Activated CD4-positive, alpha-beta T cell treated with anti-CD3 and anti-CD28 coated beads, Interleukin-2, amount 50 U/mL, for 48 hours (primary cell): ENCODE measurements around the gene DGKG.

Source experiments
- DNase-seq, 2 experiments: peaks; one replicate each; pipeline ENCODE4 v3.0.0-alpha.2; 2020

DGKG gene

DNA sequence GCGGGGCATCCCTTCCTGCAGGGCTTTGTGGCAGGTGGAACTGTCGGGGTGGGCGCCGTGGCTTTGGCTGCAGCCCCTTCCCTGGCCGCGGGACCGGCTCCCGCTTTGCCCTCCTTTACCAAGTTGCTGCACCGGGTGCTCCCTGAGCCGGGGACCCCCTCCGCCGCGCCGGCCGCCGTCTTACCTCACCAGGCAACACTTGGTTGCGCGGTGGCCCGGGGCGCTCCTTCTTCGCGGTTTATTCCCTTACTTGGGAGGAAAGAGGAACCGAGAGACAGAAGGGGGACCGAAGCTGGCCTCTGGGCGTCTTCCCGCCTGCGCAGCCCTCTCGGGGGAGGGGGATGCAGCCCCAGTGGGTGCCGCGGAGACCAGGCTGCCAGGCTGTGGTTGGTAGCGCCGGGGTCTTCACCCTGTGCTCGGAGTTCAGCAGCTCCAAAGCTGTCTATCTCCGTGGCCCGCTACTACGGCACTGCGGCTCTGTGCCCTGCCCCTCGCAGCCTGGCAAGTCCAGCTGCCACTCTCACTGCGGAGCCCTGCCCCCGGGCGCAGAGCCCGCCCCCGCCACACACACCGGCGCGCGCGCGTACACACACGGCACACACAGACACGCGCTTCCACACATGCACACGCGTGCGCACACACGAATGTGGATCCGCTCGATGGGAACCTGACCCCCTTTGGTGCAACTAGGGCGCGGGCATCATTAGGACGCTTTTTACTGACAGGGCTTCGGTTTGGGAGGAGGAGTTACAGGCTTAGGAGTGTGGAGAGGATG lies at the start of gene DGKG:
Gene DGKG (minus strand): TSS at position 473 of the 775 bp plus-strand sequence. CDS start 41,775 bp downstream, outside the sequence.
- peak; percentile 25 to 47 for DNase-seq

DNA sequence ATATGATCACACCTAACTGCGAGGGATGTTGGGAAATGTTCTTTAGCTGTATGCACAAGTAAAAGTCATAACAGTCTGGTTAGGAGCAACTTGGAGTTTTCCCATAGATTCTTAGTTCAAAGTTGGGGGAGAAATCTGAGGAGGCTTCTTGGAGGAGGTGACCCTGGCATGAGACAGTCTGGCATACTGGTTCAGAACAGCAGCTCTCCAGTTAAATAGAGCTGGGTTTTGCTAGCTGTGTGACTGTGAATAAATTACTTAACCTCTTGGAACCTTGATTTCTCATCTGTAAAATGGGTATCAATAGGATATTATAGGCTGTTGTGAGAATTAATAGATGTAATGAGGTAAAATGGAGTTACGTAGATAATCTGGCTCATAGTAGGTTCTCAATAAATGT lies 49.1 kb upstream of the DGKG start:
- DNase-seq = no peak

DNA sequence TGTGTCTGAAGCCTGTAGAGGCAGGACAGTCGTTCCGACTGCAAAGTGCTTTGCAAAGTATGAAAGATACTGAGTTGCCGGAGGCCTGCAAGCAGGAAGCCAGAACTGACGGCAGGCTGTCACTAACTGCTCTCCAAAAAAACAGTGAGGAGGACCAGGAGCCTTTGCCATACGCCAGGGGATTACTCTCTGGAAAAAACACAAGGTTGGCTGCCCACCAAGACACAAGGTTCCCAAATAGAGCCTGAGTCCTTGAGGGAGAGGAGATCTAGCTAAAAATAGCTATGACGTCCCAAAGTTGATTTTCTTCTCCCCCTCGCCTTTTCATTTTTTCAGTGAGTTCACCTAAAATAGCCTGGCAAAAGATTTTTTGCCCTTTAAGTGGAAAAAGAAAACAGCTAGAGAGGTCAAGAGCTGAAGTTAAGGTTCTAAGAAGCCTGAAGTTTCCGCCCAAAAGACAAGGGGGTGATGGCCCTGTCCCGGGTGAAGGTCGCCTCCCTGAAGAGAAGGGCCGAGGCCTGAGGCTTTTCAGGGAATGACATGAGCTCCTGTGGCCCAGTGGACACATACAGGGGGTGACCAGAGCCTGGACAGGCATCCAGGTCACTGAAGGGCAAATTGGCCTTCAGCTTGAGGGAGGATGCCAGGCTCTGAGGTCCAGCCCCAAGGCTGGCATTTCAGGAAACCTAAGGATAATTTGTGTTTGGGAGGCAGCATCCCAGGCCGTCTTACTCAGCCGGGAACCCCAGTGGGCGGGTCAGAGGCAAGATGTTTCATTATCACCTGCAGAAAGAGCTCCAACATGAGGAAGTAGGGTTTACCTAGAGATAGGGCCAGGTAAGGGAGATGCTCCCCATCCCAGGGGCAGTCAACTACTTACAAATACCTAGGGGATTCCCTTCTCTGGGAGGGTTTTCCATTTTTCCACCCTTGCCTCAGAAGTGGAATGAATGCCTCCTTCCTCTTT lies 44.9 kb upstream of the DGKG start:
- DNase-seq = no peak

DNA sequence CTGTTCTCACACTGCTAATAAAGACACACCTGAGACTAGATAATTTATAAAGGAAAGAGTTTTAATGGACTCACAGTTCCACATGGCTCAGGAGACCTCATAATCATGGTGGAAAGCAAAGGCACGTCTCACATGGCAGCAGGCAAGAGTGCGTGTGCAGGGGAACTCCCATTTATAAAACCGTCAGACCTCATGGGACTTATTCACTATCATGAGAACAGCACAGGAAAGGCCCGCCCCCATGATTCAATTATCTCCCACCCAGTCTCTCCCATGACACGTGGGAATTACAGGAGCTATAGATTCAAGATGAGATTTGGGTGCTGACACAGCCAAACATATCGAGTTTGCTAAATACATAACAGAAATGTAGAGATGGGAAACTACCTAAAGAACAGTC lies 39.5 kb upstream of the DGKG start:
- DNase-seq = peak in 1 of 2 experiments; percentile 19

DNA sequence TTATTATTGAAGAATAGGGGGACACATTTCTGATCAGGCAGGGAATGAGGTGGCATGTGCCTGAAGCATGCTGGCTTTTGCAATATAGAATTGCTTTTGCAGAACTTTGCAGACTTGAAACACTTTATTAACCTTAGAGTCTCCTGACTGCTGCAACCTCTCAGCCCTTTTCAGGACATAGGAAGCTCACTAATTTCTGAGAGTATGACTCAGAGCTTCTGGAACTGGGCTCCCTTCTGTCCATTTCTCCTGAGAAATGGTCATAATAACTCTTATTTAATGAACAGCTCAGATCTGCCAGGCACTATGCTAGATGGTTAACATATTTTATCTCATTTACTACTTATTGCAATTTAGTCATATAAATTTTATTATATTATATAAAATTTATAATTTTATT lies 38.6 kb upstream of the DGKG start:
- no peak for DNase-seq

DNA sequence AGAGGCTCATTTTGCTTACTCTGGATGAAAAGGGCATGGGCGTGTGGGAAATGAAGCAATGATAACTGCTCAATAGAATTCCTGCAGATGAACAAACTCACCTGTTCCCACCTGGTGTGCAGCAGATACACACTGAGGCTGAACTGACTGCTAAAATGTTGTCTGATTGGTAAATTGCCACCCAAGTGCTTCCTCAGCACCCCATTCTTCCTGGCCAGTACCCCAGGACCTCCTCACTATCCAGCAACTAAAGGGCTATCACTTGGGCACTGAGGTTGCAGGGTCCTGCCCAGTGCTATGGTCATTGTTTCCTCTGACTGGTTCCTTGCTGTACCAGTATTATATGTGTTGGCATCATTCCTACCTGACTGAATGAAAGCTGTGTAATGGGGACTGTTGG lies 38.0 kb upstream of the DGKG start:
- no peak for DNase-seq

DNA sequence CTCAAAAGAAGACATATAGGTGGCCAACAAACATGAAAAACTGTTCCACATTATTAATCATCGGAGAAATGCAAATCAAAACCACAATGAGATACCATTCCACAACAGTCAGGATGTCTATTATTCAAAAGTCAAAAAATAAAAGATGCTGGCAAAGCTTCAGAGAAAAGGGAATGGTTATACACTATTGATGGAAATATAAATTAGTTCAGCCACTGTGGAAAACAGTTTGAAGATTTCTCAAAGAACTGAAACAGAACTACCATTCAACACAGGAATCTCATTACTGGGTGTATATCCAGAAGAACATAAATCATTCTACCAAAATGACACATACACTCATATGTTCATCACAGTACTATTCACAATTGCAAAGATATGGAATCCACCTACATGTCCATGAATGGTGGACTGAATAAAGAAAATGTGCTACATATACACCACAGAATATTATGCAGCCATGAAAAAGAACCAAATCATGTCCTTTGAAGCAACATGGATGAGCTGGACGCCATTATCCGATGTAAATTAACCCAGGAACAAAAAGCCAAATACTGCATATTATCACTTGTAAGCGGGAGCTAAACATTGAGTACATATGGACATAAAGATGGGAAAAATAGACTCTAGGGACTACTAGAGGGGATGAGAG lies 32.7 kb upstream of the DGKG start:
- DNase-seq = no peak

DNA sequence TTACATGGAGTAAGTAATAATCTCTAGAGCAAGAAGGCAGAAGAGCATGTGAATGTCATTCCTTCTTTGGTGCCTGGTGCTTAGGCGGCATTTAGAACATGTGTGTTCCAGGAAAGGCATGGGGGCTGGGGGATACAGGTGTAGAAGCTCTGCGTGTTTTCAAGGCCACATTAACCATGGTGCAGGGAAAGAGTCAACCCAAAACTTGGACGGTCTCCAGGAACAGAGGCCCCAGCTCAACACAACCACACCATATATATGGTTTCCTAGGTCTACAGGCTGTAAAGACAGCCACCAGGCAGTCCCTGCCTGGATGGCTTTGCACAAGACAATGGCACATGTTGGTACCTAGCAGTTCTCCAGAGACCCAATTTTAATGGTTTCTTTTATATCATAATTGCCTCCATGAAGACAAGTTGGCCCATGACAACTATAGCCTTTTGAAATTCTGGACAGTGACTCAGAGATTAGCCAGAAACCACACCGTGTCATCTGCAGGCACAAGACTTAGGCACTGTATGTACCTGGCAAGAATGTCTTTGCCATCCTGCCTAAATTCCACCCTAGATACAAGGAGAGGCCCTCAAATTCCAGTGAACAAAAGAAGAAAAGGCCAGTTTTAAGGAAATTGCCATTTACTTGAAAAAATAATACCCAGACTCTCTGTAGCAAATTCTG lies 25.0 kb upstream of the DGKG start:
- peak in 1 of 2 experiments; percentile 9 for DNase-seq

DNA sequence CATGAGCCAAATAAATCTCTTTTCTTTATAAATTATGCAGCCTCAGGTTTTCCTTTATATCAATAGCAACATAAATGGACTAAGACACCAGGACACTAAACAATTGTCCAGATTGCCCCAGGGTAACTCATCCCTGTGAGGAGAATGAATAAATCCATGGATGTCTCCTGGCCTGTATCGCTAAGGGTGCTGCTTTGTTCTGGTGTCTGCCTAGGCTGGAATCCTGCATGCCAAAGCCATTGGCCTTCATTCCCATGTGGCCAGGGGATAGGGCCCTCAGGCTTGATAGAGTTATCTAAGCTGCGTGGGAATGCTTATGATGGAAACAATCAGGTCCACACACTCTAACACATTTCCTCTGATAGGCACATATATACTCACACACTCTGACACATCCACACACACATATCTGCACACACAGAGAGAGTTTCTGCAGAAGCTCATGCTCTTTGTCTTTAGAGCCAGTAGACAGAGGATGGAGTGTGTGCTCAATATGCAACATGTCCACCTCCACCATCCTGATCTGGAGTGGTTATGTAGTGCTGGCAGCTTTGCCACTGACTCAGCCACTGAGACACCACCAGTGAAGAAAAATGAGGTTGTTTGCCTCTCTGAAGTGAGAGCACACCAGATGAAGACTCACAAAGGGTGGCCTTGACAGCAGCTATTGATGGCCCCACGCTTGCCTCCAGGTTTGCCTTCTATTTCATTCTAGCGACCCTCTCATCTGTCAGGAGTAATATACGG lies 24.0 kb upstream of the DGKG start:
- no peak for DNase-seq

DNA sequence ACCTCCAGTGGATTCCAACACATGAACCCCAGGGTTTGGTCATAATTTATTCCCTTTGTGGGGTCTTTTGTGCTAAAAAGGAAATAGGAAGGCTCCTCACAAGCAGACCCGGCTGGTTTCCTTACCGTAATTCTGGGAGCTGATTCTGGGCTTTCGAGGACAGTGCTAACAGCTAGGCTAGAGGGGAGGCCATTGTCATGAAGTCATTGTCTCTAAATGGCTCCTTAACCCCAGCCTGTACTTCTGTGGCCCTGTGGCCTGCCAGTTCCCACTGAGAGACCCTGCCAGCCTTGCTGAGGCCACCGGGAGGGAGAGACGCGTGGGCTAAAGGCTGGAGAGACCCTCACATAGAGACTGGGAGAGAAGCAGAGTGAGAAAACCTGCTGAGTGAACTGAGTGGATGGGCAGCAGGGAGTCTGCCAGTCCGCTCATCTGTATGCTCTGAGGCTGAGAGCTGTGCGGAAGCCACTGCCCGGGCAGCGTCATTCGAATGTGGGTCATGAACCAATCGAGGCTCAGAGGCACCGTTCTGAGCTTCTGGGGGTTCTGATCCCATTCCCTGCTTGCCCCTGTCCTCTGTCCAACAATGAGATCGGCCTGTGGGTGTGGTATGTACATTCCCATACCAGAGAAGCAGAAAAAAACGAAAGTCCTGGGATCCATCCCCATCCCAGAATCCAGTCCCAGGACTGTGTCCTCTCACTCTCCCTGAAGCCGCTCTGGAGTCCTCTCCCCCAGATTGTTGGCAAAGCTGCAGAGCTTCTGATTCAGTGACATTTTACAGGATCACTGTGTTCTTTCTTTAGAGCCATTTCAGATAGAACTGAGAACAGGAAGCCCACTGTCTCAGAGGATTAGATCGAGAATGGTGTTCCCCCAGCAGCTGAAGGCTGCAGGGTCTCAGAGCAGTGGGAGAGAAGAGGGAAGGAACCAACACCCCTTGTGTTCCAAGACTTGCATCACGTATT lies 21.3 kb upstream of the DGKG start:
- no peak for DNase-seq

DNA sequence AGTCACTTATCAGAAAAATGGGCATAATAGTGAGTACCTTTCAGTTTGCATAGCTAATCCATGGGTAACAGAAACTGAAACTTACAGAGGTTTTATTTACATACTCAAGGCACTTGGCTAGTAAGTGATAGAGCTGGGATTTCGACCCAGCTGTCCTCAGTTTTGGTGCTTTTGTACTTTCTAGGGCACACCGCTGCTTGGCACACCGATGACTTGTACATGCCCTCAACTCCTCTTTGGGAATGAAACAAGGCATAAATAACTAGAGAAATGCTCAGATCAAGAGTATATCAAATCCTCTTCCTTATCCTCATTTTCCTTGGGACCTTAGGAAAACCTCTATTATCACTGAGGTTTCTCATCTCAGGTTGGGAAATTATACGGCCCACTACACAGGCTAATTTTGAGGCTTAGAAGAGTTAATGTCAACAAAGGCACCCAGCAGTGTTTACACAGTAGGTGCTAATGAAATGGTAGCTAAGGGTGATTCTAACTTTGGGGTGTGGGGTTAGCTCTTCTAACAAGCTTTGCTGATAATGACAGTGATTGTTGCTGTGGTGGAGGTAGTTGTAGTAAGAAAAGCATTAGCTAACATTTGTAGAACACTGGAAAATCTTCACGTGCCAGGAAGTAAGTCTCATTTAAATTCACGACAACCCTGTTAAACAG lies 20.3 kb upstream of the DGKG start:
- no peak for DNase-seq

DNA sequence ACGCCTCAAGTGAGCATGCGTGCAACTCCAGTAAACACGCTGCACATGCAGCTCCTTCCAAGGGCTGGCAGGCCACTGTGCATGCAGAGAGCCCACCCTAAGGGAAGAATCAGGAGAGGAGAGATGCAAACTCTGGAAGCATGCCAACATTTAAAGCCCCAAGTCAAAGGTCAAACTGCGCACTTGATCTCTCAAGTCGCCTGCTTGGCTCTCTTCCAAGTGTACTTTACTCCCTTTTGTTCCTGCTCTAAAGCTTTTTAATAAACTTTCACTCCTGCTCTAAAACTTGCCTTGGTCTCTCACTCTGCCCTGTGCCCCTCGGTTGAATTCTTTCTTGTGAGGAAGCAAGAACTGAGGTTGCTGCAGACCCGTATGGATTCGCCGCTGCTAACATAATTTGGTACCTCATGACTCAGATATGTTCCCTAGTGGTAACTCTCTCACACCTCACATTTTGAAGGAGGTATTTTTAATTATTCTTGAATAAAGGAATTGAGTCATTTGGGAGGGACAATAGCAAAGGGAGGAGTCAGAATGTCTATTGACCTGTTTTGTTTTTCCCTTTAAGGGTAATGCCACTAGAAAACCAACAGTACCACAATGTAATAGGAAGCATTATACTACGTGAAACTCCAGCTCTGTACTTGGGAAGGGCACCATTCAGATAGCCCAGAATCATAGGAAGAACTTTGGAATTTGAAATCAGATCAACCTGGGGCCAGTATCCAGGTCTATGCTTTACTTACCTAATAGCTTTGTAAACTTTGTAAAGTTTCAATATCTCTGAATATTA lies 19.6 kb upstream of the DGKG start:
- DNase-seq = no peak

DNA sequence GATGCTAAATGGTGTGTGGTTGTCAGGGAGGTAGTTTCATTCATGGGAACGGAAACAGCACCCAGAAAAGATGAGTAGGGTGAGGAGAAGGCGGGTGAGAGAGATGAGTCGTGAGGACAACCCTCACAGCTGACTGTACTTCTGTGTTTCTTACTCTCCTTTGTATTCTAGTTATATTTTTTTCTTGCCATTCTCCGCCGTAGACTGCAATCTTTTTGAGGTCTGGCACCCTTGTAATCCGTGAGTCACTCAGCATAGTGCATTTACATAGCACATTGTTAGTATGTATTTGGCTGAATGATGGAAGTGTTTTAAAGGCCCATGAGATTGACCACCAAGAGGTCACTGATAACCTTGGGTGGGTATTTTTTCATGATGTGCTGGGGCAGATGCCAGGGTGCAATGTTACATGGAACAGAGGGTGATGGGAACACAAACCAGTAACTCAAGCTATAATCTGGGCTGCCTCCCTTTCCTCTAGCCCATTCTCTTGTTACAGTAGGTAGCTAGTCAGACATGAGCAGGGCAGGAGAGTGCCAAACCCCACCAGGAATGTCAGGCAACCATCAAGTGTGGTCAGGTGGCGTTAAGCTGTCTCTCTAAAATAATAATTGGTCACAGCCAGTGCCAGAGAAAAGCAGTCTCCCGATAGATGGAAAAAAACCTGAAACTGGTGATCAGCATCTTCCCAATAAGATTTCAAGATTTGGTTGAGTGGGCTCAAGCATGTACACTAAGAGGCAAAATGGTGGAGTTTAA lies 18.8 kb upstream of the DGKG start:
- peak in 1 of 2 experiments; percentile 5 for DNase-seq

DNA sequence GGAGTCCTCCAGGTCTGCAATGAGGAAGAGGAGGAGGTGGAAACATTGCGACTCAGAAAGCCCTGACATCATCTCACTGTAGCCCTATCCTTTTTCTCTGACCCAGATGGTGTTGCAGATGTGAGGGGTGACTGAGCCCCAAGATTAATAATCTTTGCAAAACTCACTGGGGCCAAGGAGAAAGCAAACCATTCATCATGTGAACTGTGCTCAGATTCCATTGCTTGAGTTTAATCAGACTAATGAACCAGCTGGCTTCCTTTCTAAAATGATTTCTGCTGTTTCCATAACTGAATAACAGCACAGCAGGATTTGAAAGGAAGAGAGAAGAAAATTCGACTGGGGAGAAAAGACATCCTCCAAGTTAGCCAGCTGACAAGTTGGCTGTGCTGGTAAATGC lies 13.4 kb upstream of the DGKG start:
- no peak for DNase-seq

DNA sequence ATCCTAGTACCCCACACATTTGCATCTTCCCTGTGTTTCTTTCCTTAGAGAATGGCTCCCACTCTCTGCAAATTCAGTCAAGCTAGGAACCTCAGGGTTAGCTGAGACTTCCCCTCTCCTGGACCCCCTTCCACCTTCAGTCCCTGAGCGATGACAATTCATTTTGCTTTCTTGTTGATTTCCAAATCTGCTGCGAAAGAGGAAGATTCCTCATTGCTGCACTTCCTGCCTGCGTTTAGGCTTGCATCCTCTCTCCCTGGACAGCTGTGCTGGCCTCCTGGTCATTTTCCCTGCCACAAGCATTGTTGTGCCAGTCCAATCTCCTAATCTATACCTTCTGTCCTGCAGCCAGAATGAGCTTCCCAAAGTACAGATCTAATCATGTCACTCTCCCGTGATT lies 12.3 kb upstream of the DGKG start:
- no peak for DNase-seq

DNA sequence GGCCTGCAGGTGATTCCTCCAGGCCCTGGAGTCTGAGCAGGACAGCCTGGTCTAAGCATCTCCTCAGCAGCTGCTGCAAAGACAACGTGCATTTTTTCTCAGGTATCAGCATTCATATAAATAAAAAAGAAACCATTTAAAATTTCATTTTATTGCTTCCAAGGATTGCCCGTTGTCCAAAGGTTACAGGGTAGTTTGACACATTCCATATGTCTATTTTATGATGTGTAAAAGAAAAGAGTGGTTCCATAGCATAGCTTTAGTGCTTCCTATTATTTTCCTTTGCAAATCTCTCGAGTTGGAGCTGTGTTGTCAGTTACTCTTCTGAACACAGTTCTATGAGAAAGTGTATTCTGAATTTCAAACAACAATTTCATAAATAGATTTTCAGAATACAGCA lies 7.2 kb upstream of the DGKG start:
- DNase-seq = no peak

DNA sequence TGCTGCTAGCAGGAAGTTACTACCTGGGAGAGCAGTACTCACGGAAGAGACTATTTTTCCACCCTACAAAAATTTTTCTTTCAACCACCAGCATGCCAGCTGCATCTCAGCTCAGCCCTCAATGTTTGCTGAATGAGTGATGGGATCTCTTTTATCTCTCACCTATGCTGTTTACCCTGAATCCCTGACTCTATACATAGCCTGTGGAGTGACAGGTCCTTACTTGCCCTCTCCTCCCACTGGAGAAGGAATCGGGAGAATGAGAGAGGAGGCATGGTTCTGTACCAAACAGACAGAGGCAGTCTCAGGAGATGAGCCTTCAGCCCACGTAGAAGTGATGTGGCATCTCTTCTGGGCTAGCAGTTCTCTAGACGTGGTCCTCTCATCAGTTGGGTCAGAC lies 6.7 kb upstream of the DGKG start:
- DNase-seq = no peak

DNA sequence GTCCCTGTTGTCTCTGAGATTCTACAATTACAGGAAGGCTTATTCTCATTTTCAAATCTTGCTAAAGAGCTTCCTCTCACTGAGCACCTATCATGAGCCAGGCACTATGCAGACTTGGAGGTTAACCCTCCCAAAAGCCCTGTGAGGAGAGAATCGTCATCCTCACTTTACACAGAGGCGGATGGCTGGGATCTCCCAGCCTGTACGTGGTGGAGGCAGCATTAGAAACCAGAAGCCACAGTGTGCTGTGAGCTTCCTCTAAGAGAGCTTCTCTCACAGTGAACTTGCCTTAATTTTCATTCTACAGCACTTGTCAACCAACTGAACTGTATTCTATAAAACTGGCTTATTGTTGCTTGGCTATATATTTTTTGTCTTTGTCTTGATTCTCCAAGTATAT lies 6.1 kb upstream of the DGKG start:
- DNase-seq = no peak

DNA sequence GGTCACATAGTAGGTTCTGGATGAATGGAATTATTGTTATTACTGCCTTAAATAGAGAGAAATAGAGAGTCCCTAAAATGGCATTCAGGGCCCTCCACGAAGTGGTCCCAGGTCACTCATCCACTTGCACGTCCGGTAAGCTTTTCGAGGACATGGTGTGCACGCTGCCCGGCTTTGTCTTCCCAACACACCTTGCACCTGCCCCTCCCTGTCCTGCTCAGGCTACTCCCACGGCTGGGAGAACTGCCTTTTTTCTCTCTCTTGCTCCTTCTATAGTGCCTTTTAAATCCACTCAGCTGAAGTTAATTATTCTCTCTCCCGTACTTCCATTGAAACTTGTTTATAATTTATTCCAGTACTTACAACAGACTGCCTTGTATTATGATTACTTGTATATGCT lies 5.6 kb upstream of the DGKG start:
- no peak for DNase-seq
